HG02840 (cell line): ENCODE results near the gene PDIA4.
A peak's percentile ranks its signal among the peaks of the same experiment; 100 is the strongest.
"Not testable (repeated sequence)": the region's sequence is repeated elsewhere in the genome, so short reads cannot be mapped to it uniquely, and the experiment has no call there.

ENCODE experiments used
- ATAC-seq: cut with Tn5 transposase; IDR thresholded peaks from one replicate; pipeline ENCODE4 v1.9.1; 2021; ENCODE audit warnings: mild to moderate bottlenecking, moderate library complexity, moderate number of reproducible peaks; ENCODE audit not compliant: unreplicated experiment, low FRiP score

The PDIA4 gene

DNA sequence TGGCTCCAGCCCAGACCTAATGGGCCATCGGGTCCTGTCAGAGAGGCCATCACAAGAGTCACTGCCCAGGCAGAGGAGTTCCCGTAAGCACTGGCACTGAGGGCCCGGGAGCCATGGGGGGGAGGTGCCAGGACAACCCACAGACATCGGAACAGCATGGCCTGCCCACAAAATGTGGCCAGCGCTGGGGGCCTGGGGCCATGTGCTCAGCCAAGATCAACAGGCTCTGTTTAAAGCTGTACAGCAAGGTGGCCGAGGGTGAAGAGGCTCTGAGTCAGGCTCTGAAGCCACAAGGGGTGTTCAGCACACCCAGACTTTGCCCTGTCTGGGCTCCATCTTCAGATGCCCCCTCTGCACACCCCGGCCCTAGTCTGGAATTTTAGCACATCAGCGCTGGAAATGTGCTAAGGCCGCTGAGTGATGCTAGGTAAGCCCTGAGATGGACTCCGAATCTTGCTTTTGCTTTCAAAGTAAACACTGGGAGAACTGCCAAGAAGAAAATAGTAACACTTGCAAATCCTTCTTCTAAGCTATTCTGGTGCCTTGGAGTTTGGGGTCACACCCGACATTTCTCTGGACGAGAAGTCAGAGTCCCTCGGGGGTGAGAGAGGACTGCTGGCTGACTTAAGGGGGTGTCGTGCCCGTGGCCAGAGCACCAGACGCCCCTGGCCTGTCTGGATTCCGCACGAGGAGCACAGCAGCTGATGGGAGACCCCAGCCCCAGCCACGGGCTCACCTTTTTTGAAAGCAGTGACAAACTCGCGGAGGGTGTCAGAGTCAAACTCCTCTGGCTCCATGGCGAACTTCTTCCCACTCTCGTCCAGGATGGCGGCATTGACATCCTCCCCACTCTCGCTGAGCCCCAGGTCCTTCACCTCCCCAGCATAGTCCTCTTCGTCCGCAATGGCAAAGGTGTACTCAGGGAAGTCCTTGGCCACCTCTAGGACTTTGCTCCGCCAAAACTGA, 23.6 kb downstream of the PDIA4 start:
- ATAC-seq, result no peak

DNA sequence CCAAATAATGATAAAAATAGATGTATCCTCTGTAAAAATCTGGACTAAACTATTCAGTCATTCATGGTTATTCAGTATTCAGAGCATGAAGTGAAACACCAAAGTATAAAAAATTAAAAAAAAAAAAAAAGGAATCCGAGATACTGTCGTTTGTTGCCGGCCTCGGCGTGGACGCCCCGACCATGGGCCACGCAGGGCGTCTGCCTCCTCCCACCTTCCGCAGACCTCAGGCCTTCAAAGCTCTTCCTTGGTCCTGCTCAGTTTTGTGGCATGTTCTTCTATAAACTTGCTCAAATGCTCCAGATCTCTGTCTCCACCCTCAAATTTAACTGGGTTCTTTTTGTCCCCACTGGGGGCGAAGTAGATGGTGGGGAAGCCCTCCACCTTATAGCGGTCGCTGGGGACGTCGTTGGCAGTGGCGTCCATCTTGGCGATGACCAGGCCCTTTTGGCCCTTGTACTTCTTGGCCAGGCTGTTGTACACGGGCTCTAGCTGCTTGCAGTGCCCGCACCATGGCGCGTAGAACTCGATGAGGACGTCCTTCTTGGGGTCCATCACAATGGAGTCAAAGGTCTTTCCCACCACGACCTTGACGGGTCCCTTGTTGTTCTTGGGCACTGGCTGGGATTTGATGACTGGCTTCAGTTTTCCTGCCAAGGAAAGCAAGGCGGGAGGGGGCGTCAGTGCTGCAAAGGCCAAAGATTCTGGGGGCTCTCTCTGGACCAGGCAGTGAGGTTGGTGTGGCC, 24.6 kb downstream of the PDIA4 start:
- no peak for ATAC-seq

DNA sequence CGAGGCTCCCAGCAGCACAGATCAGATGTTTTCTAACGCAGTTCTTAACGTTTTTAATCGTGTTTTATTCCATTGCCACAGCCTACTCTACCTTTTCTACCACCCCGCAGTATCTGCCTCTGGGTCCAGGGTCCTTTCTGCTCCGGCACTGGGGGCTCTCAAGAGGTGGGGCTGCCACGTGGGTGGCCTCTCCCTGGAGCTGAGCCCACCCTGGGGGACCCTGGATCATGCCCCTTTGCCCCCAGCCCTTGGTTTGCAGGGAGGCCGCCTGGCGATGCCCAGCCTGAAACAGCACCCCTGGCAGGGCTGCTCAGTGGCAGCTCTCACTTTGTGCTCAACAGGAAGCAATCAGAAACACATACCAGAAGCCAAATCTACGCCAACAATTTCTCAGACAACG, 25.3 kb downstream of the PDIA4 start:
- ATAC-seq, result no peak

DNA sequence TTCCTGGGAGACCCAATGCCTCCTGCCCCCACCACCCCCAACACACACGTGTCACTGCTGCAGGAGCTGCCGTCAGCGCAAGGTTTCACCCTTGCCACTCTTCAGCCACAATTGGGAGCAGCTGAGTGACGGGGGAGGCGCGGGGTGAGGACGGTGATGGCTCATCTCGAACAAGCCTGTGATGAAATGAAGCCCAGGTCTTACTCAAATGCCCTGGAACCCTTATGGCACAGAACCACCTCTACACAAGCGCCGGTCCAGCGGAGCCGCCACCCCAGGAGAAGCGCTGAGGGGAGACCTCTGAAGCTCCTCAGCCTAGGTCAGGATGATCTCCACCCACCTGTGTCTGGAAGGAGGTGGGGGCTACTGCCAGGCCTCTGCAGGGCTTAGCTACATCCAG, 25.7 kb downstream of the PDIA4 start:
- no peak for ATAC-seq

DNA sequence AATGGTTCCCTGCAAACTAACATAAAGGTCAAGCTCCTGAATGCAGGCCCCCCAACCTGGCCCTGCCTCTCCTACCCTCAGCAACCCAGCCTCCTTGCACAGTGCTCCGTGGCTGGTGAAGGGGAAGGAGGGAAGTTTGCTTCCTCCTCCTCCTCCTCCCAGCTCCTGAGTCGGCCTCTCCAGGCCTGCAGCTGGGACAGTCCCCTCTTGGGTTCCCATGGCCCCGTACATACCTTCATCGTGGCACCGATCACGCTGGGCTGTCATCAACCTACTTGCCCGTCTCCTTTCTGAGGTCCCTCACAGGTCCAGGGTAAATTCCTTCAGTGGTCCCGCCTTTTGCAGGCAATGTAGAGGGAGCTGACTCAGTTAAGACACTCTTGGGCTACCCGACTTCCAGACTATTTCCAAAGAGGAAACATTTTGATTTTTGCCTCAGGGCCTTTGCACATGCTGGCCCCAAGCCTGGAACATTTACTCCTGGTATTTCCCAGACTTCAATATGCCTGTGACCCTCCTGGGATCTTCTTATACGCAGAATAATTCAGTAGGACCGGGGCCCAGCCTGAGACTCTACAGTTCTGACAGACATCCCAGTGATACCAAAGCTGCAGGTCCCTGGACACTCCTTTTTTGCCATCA, 26.8 kb downstream of the PDIA4 start:
- ATAC-seq, result no peak

DNA sequence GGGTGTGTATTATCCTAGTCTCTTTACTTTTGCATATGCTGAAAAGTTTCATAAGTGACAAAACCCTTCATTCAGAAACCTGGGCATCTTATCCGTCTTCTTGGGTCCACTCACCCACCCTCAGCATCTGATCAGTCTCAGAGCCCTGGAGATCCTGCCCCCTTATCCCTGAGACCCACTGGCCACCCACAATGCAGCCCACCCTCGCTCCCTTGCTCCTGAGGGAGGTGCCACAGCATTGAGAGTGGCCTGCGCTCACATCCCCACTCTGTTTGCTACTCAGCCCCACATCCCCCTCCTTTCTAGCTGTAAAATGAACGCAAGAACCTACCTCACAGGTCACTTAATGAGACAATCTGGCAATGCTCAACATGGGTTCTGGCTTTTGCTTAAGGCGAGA, 27.3 kb downstream of the PDIA4 start:
- no peak for ATAC-seq

DNA sequence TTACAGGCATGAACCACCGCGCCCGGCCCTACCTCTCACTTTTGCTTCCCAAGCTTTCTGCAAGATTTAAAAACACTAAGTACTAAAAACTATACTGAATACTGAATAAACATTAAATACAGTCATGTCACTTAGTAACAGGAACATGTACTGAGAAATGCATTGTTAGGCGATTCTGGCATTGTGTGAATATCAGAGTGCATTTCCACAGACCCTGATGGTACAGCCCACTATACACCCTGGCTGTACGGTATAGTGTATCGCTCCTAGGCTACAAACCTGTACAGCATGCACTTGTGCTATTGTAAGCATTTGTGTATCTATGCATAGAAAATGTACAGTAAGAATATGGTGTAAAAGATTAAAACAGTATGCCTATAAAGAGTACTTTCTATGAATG, 29.1 kb downstream of the PDIA4 start:
- ATAC-seq, result no peak

DNA sequence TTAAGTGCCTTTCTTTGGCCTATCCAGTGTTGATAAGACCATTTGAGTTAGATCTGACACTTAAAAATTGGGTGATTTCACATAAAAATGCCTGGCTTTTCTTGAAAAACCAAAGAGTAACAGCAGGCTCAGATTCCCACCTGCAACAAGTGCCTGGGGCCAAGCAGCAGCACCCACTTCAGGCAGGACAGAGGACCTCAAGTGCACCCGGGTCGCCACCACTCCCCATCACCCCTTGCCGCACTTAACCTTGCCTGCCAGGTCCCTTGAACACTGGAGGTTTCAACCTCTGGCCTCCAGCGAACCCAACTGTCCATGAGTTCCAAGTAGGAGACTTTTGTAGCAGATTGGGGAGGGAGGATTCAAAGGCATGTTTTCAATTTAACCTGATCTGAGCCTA, 30.8 kb downstream of the PDIA4 start:
- ATAC-seq, result no peak

DNA sequence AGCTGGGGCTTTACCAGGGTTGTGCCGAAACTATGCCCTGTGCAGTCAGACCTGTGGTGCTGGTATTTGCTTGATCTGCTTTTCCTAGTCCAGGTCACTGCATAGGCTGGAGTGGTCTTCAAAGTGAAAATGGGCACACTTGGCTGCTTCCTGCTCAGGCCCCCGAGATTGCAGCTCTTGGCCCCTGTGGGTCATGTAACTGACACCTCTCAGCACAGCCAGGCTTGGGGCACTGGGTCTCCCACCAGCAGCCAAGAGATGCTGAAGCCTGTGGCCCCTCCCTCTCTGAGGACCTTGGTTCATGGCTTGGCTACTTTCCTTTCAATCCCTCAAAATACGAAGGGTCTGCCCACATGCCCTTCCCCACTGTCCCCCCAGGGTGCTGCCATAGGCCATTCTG, 33.7 kb downstream of the PDIA4 start:
- ATAC-seq, result no peak

DNA sequence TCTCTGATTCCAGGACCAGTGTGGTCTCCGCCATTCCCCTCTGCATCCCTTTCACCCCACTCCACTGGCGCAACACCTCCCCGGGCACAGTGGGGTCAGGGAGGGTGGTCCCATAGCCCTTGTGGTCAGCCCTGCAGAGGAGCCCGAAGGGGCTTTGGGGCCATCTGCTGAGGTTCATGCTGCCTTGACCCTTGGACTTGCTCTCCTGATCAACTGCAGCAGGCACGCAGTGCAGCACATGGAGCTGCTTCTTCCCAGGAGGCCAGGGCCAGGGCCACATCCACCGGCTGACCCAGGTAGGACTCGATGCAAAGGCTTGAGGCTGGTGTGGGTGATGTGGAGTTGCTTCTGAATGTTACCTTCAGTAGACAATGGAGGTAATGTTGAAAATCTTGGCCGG, 35.1 kb downstream of the PDIA4 start:
- no peak for ATAC-seq

DNA sequence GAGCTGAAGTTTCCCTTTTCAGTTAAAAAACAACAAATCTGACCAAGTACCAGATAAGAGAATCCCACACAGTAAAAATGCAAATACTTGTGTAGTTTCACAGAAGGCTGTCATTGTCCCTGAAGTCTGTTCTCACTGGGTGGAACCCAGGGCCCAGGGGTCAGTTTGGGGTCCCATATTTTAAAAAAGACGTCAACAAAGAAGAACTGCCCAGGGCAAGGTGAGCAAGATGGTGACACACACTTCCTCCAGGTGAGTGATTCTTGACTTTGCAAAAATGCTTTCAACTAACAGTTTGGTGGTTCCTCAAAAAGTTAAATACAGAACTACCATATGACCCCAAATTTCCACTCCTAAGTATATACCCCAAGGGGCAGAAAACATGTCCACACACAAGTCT, 36.8 kb downstream of the PDIA4 start:
- ATAC-seq, result no peak

DNA sequence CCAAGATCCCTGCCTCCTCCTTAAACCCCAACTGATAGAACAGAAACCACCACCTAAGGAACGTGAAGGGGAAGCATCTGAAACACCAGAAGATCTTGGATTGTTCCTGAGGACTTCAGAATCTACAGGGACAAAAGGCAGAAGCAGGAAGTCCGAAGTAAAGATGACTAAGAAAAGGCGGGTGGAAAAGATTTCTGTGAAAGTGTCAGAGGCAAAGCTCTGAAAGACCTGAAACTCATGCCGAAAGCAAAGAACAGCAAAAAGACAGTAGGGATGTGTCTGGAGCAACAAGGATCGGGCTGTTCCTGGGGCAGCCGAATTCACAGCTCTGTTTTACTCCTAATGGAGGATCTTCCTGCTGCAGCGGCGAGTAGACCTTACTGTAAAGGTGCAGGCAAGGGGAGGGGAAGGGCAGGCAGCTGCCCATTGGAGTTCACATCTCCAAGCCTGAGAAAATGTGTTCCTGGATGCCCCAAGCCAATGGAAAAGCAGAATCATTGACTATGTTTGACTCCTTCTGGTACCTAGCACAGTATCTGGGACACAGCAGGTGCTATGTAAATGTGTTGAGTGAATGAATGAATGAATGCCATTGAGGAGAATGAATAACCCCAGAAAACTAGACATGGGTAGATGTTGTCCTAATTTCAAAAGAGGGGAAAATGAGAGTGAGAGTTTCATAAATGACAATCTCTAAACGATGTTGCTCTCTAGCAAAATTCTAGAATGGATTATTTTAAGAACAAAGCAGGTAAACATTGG, 40.4 kb downstream of the PDIA4 start:
- ATAC-seq, result no peak

DNA sequence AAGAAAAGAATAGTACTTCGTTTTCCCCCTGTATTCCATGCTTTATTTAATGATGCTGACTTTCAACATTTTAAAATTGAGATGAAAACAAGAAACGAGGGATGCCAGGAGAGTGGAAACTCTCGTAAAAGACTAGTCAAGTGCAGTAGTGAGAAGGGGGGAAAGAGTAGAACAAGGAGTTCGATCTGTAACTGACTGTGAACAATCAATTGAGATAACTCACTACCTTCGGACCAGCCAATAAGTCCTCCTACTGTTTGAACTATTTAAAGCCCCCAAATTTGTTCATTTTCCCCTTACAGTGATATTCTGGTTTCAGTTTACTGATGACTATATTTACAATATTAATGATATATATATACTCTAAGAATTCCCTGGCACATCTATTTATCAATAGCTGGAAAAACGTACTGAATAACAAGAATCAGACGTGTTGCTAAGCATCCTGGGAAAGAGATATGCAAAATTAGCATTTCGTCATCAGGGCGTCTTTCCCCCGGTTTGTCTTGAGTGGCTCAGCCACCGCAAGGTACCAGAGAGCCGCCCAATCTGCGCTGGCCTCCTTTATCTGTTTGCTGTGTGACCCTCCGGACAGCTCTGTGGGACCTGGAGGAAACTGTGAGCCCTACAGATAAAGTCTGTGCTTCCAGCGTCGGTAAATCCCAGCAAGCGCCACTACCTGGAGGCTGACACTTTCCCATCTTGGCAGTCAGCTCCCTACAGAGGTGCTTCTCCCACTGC, 41.1 kb downstream of the PDIA4 start:
- ATAC-seq, result peak; percentile 91

DNA sequence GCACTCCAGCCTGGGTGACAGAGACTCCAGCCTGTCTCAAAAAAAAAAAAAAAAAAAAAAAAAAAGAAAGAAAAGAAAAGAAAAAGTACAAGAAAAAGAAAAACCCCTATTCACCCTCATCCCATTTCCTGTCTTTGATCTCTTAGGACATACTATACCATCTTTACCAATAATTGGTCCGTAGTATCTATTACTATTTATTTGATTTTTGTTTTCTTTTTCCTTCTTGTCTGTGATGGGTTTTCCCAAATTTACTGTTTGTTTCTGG, 41.6 kb downstream of the PDIA4 start:
- no peak for ATAC-seq

DNA sequence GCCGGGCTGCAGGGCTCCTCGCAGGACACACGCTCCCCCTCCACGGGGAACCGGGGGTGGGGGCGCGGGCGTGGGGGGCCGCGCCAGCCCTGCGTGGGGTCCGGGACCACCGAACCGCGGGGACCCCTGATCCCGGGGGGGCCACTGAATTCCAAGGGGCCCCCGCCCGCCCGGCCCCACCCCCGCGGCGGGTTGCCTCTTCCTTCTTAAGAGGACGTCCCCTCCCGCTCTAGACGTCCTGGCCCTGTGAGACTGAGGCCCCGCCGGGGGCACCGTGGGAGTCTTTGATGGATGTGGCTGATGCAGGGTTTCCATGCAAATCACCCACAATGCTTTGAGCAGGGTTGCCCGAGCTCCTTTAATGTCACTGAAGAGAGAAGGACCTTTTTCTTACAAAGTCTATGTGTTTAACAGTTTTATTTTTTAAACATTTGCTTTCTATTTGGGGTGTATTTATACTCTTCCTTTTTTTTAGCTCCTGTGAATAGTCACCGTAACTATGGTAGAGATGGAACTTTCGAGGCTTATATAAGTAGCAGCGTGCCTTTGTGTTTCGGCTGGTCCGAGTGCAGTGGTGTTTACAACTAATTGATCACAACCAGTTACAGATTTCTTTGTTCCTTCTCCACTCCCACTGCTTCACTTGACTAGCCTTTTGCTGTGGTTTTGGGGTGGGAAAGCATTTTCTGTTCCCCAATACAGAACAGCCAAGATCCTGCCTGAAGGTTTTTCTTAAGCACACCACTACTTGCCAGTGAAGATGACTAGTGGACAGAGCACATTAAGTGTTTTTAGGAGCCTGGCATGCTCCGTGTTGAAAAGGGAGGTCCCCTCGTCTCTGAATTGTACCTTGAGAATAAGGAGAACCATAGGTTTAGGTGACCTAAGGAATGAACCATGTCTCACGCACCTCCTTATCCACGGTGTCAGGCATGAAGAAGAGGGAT, 44.8 kb downstream of the PDIA4 start:
- peak; percentile 47 for ATAC-seq

DNA sequence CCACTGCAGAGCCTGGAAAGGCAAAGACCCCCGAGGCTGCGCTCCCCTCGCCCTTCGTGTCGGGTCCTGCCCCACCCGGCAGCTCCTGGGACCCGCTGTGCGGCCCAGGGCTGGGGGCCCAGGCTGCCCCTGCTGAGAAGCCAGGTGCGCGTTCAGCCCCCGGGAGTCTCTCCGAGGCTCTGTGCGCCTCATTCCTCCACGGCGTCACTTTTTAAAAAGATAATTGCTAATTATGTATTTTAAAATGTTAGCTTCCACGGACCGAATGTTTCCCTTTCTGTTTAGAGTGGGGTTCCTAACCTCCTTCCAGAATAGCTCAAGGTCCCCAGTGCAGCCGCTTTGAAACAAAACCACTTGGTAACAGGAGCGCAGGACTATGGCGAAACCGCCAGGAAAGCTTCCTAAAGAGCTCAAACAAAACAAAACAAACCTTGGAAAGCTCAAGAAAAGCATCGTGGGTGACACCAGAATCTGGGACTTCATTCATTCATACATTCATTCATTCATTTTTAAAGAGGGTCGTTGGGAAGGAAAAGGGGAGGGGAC, 45.6 kb downstream of the PDIA4 start:
- ATAC-seq, result no peak

DNA sequence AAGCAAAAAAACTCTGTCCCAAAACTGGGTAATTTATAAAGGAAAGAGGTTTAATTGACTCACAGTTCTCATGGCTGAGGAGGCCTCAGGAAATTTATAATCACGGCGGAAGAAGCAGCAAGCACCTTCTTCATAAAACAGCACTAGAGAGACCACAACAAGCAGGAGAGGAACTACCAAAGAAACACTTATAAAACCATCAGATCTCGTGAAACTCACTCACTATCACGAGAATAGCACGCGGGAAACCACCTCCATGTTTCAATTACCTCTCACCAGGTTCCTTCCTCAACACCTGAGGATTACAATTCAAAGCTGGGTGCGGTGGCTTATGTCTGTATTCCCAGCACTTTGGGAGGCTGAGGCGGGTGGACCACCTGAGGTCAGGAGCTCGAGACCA, 48.5 kb downstream of the PDIA4 start:
- ATAC-seq, result no peak

DNA sequence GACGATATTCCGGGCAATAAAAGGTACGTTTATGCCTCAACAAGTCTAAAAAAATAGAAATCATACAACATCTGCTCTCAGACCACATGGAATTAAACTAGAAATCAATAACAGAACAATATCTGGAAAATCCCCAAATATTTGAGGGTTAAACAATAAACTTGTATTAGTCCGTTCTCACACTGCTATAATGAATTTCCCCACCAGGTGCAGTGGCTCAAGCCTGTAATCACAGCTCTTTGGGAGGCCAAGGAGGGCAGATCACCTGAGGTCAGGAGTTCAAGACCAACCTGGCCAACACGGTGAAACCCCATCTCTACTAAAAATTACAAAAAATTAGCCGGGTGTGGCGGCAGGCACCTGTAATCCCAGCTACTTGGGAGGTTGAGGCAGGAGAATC, 49.2 kb downstream of the PDIA4 start:
- ATAC-seq, result not testable (repeated sequence)

DNA sequence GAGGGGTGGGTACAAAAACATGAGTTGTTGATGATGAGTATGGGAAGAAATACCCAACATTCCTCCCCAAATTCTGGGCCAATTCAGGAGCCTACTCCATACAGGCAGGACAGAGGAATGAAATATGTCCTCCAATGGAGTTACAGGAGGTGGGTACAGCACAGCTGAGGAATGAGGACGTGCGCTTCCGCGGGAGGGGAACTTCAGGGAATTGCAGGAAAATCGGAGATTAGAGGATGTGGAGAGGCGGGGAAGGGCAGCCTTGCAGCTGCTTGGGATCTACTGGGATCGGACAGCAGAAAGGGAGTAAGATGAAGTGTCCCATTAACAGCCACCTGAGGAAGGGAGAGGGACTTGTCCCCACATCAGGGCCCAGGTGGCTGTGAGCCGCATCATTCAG, 50.2 kb downstream of the PDIA4 start:
- ATAC-seq, result no peak
